Gastroesophageal sphincter (tissue), 3 donors: ENCODE data around the gene ERVK3-1.

ENCODE experiments used
- CTCF ChIP-seq, 4 experiments: fragments of 200-600 bp in 2 of 4; fragments of 450-650 bp in 2 of 4; sonication (generic) in 1 of 4; IDR thresholded peaks; one replicate each; pipeline ENCODE4 v1.5.1; 2017 to 2019; ENCODE audit warnings: antibody characterized with exemption in 4 of 4, mild to moderate bottlenecking in 2 of 4, moderate library complexity in 2 of 4
- EP300 ChIP-seq: sonication (generic); formaldehyde crosslinking; IDR thresholded peaks from one replicate; pipeline ENCODE4 v1.6.1; 2017; ENCODE audit warnings: antibody characterized with exemption, mild to moderate bottlenecking
- POLR2A ChIP-seq, 2 donors: fragments of 450-650 bp; IDR thresholded peaks; one replicate each; pipeline ENCODE4 v1.6.1; 2017; ENCODE audit warnings: antibody characterized with exemption in 2 of 2, mild to moderate bottlenecking in 2 of 2, moderate library complexity in 1 of 2
- POLR2AphosphoS5 ChIP-seq: sonication (generic); formaldehyde crosslinking; IDR thresholded peaks from one replicate; pipeline ENCODE4 v1.6.1; 2017; ENCODE audit warnings: antibody characterized with exemption

DNA sequence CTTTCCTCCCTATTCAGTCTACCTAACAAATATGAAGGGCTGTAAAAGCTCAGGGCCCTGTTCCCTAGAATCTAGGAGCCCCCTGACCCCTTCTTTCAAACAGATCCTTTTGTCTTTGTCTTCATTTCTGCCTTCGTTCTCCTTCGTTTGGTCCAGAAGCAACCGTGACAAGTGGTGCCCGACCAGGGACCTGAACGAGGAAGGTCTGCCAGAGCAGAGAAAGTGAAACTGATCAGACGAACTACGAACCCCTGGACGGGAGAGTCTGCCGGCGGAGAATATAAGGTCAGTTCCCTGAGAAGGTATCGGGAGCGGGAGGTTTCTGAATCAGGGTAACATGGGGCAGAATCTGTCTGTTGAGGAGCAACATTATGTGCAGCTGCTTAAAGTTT is 751 bp downstream of the ERVK3-1 start:
- TF ChIP-seq CTCF (IDR thresholded peaks at IDR 0.05): no peak
- no peak for TF ChIP-seq POLR2A (IDR thresholded peaks at IDR 0.05)
- TF ChIP-seq EP300: no peak
- no peak for TF ChIP-seq POLR2AphosphoS5
